ENCODE measurements around the gene ST6GALNAC2.
A peak's percentile ranks its signal among the peaks of the same experiment; 100 is the strongest.

ST6GALNAC2 gene

GRCh38 chr17:76578376-76578775 is 7.3 kb downstream of the ST6GALNAC2 start:
- ChIA-PET CTCF (interaction anchor here (0.8 to 1.2 kb wide), 3 partner anchors 15 to 55 kb away, joined by 3 to 6 read pairs (median 3); no protein-coding TSS in a partner anchor), POLR2A (ENCODE audit: low non-redundant PET) (interaction anchor here (1.0 kb wide), 1 partner anchor 11 kb away, joined by 5 read pairs; no protein-coding TSS in a partner anchor)
- no peak for TF ChIP-seq CTCF (conservative IDR thresholded peaks at IDR 0.05; ENCODE audit: low read depth)
- DNase-seq (ENCODE audit: low spot score): peak; percentile 75
- H3K27ac ChIP-seq: peak overlapping the region; percentile 70

GRCh38 chr17:76577876-76578275 is 7.8 kb downstream of the ST6GALNAC2 start:
- TF ChIP-seq CTCF (conservative IDR thresholded peaks at IDR 0.05; ENCODE audit: low read depth): no peak
- H3K27ac ChIP-seq: peak overlapping the region; percentile 70
- ChIA-PET CTCF (interaction anchor here (0.8 to 1.2 kb wide), 3 partner anchors 15 to 54 kb away, joined by 3 to 6 read pairs (median 3); no protein-coding TSS in a partner anchor), POLR2A (ENCODE audit: low non-redundant PET) (interaction anchor here (1.0 kb wide), 1 partner anchor 10 kb away, joined by 5 read pairs; no protein-coding TSS in a partner anchor)
- DNase-seq (ENCODE audit: low spot score): no peak

GRCh38 chr17:76576189-76576588 is 9.5 kb downstream of the ST6GALNAC2 start:
- no peak for DNase-seq (ENCODE audit: low spot score)
- TF ChIP-seq CTCF (conservative IDR thresholded peaks at IDR 0.05; ENCODE audit: low read depth): no peak
- POLR2A ChIA-PET (ENCODE audit: low non-redundant PET): interaction anchor here (0.6 kb wide), 1 partner anchor 21 kb away, joined by 9 read pairs; no protein-coding TSS in a partner anchor
- peak overlapping the region; percentile 34 for H3K27ac ChIP-seq
- CTCF ChIA-PET: interaction anchor here (0.6 kb wide), 1 partner anchor 38 kb away, joined by 3 read pairs; no protein-coding TSS in a partner anchor

GRCh38 chr17:76575570-76575969 is 10.1 kb downstream of the ST6GALNAC2 start:
- peak overlapping the region; percentile 34 for H3K27ac ChIP-seq
- CTCF ChIA-PET: interaction anchor here (0.6 kb wide), 1 partner anchor 37 kb away, joined by 3 read pairs; no protein-coding TSS in a partner anchor
- no peak for TF ChIP-seq CTCF (conservative IDR thresholded peaks at IDR 0.05; ENCODE audit: low read depth)
- POLR2A ChIA-PET (ENCODE audit: low non-redundant PET): no interaction called here
- no peak for DNase-seq (ENCODE audit: low spot score)

- no peak for DNase-seq (ENCODE audit: low spot score)
- TF ChIP-seq CTCF (conservative IDR thresholded peaks at IDR 0.05; ENCODE audit: low read depth): no peak
- POLR2A ChIA-PET (ENCODE audit: low non-redundant PET): no interaction called here
- H3K27ac ChIP-seq: peak overlapping the region; percentile 60
- CTCF ChIA-PET: interaction anchor here (0.6 kb wide), 1 partner anchor 791 kb away, joined by 3 read pairs; no protein-coding TSS in a partner anchor
Measured at GRCh38 chr17:76574166-76574565, 11.5 kb downstream of the ST6GALNAC2 start.

- DNase-seq (ENCODE audit: low spot score): no peak
- H3K27ac ChIP-seq: peak overlapping the region; percentile 60
- CTCF ChIA-PET: interaction anchor here (0.6 kb wide), 1 partner anchor 95 kb away, joined by 3 read pairs; no protein-coding TSS in a partner anchor
- no peak for TF ChIP-seq CTCF (conservative IDR thresholded peaks at IDR 0.05; ENCODE audit: low read depth)
- POLR2A ChIA-PET (ENCODE audit: low non-redundant PET): no interaction called here
Measured at GRCh38 chr17:76573096-76573495, 12.6 kb downstream of the ST6GALNAC2 start.

All from RWPE1 (cell line).